ENCODE results near the gene CCNDBP1. TPM values are rescaled to one million over a fixed set of nuclear protein-coding genes. Genes with fewer than 3 reads are reported as not detected.
A peak's percentile ranks its signal among the peaks of the same experiment; 100 is the strongest.
"Not testable (repeated sequence)": the region's sequence is repeated elsewhere in the genome, so short reads cannot be mapped to it uniquely, and the experiment has no call there.

Gene CCNDBP1
- total RNA-seq, 1 donor from 2014 or later, result 37.0 TPM

- peaks cover 17% of the 10 kb centered on the region for H3K36me3 Mint-ChIP-seq (ENCODE audit: low read depth, unreplicated experiment)
- peaks cover 19% of the 10 kb centered on the region for H3K4me1 Mint-ChIP-seq (ENCODE audit: low read depth, unreplicated experiment)
- peak overlapping the region; percentile 45 for H3K4me2 ChIP-seq (ENCODE audit: low read length)
- H3K4me1 ChIP-seq (ENCODE audit: insufficient read depth, low read length), result peaks cover 22% of the 10 kb centered on the region
- FAIRE-seq (no peak), DNase-seq (ENCODE audit: low read depth) (peak; percentile 77)
- TF ChIP-seq CTCF (IDR thresholded peaks at IDR 0.05; ENCODE audit: insufficient read depth, low read depth, low read length) (no peak), EZH2 (IDR thresholded peaks at IDR 0.05; ENCODE audit: insufficient read depth, low read length) (no peak)
- no peaks in the 10 kb centered on the region for H3K27me3 ChIP-seq (ENCODE audit: insufficient read depth, low read length)
- H3K27me3 Mint-ChIP-seq (ENCODE audit: low read depth, unreplicated experiment), result no peaks in the 10 kb centered on the region
- H3K36me3 ChIP-seq (ENCODE audit: insufficient read depth, low read length), result peaks cover 2% of the 10 kb centered on the region
- H3K27ac Mint-ChIP-seq (ENCODE audit: unreplicated experiment), result peak overlapping the region; percentile 69
- H2AFZ ChIP-seq (ENCODE audit: low read depth, low read length), result no peak overlapping the region
- no peaks in the 10 kb centered on the region for H3K9me3 ChIP-seq (ENCODE audit: insufficient read depth, low read depth, low read length)
- H4K20me1 ChIP-seq (ENCODE audit: insufficient read depth, low read length), result no peaks in the 10 kb centered on the region
- H3K4me3 ChIP-seq (ENCODE audit: insufficient read depth, low read depth, low read length), result no peak overlapping the region
- H3K4me3 Mint-ChIP-seq (ENCODE audit: unreplicated experiment), result no peak overlapping the region
- no peaks in the 10 kb centered on the region for H3K79me2 ChIP-seq (ENCODE audit: insufficient read depth, low read length)
- peaks cover 7% of the 10 kb centered on the region for H3K9me3 Mint-ChIP-seq (ENCODE audit: unreplicated experiment)
- H3K27ac ChIP-seq (ENCODE audit: low read depth, low read length), result no peak overlapping the region
- no peak overlapping the region for H3K9ac ChIP-seq (ENCODE audit: low read length)
Observed at GRCh38 chr15:43168192-43169107, 16.8 kb upstream of the CCNDBP1 start.

DNA sequence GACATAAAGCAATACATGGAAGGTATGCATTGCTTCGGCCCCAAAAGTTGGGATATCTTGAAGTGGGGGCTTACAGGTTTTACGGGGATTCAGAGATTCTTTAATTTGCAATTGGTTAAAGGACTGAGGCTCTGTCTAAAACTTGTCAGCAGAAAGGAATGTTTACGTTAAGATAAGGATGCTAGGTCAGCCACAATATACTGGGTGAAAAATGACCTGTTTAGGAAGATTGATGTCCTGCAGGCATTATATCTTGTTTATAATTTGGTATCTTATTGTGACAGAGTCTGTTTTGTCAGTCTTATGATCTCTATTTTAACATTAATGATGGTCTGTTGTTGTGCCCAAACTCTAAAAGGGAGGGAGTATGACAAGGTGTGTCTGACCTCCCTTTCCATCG, 15.3 kb upstream of the CCNDBP1 start:
- no peaks in the 10 kb centered on the region for H3K79me2 ChIP-seq (ENCODE audit: insufficient read depth, low read length)
- H3K9me3 Mint-ChIP-seq (ENCODE audit: unreplicated experiment), result peaks cover 7% of the 10 kb centered on the region
- no peak overlapping the region for H3K4me3 Mint-ChIP-seq (ENCODE audit: unreplicated experiment)
- no peak overlapping the region for H3K4me3 ChIP-seq (ENCODE audit: insufficient read depth, low read depth, low read length)
- H3K27ac Mint-ChIP-seq (ENCODE audit: unreplicated experiment), result no peak overlapping the region
- no peaks in the 10 kb centered on the region for H4K20me1 ChIP-seq (ENCODE audit: insufficient read depth, low read length)
- no peak overlapping the region for H2AFZ ChIP-seq (ENCODE audit: low read depth, low read length)
- H3K36me3 ChIP-seq (ENCODE audit: insufficient read depth, low read length), result no peaks in the 10 kb centered on the region
- peaks cover 19% of the 10 kb centered on the region for H3K36me3 Mint-ChIP-seq (ENCODE audit: low read depth, unreplicated experiment)
- H3K4me2 ChIP-seq (ENCODE audit: low read length), result peak overlapping the region; percentile 50
- DNase-seq (ENCODE audit: low read depth) (peak; percentile 37), FAIRE-seq (no peak)
- H3K9ac ChIP-seq (ENCODE audit: low read length), result no peak overlapping the region
- no peaks in the 10 kb centered on the region for H3K9me3 ChIP-seq (ENCODE audit: insufficient read depth, low read depth, low read length)
- TF ChIP-seq EZH2 (IDR thresholded peaks at IDR 0.05; ENCODE audit: insufficient read depth, low read length) (no peak), CTCF (IDR thresholded peaks at IDR 0.05; ENCODE audit: insufficient read depth, low read depth, low read length) (no peak)
- no peak overlapping the region for H3K27ac ChIP-seq (ENCODE audit: low read depth, low read length)
- no peaks in the 10 kb centered on the region for H3K27me3 Mint-ChIP-seq (ENCODE audit: low read depth, unreplicated experiment)
- H3K4me1 ChIP-seq (ENCODE audit: insufficient read depth, low read length), result peaks cover 22% of the 10 kb centered on the region
- H3K4me1 Mint-ChIP-seq (ENCODE audit: low read depth, unreplicated experiment), result peaks cover 19% of the 10 kb centered on the region
- no peaks in the 10 kb centered on the region for H3K27me3 ChIP-seq (ENCODE audit: insufficient read depth, low read length)

GRCh38 chr15:43175656-43176309, 9.4 kb upstream of the CCNDBP1 start:
- H3K4me3 Mint-ChIP-seq (ENCODE audit: unreplicated experiment); H3K27ac Mint-ChIP-seq (ENCODE audit: unreplicated experiment): not testable (repeated sequence)

GRCh38 chr15:43177147-43177546, 8.1 kb upstream of the CCNDBP1 start:
- not testable (repeated sequence) for H3K4me2 ChIP-seq (ENCODE audit: low read length); H3K27me3 ChIP-seq (ENCODE audit: insufficient read depth, low read length); H3K4me1 ChIP-seq (ENCODE audit: insufficient read depth, low read length); H3K9ac ChIP-seq (ENCODE audit: low read length); DNase-seq (ENCODE audit: low read depth); H3K27ac Mint-ChIP-seq (ENCODE audit: unreplicated experiment); H3K4me3 Mint-ChIP-seq (ENCODE audit: unreplicated experiment); H3K36me3 ChIP-seq (ENCODE audit: insufficient read depth, low read length); H3K27ac ChIP-seq (ENCODE audit: low read depth, low read length); H3K79me2 ChIP-seq (ENCODE audit: insufficient read depth, low read length); H3K4me3 ChIP-seq (ENCODE audit: insufficient read depth, low read depth, low read length); H3K4me1 Mint-ChIP-seq (ENCODE audit: low read depth, unreplicated experiment); H3K9me3 ChIP-seq (ENCODE audit: insufficient read depth, low read depth, low read length); H2AFZ ChIP-seq (ENCODE audit: low read depth, low read length); H4K20me1 ChIP-seq (ENCODE audit: insufficient read depth, low read length); H3K27me3 Mint-ChIP-seq (ENCODE audit: low read depth, unreplicated experiment); FAIRE-seq
- peaks cover 22% of the 10 kb centered on the region for H3K36me3 Mint-ChIP-seq (ENCODE audit: low read depth, unreplicated experiment)
- H3K9me3 Mint-ChIP-seq (ENCODE audit: unreplicated experiment), result peaks cover 12% of the 10 kb centered on the region

More at GRCh38 chr15:43175656-43176309, 9.4 kb upstream of the CCNDBP1 start:
- DNase-seq (ENCODE audit: low read depth); FAIRE-seq; H3K4me3 ChIP-seq (ENCODE audit: insufficient read depth, low read depth, low read length); H3K27me3 Mint-ChIP-seq (ENCODE audit: low read depth, unreplicated experiment); H3K4me1 ChIP-seq (ENCODE audit: insufficient read depth, low read length); H3K27ac ChIP-seq (ENCODE audit: low read depth, low read length); H3K4me1 Mint-ChIP-seq (ENCODE audit: low read depth, unreplicated experiment); H3K9me3 ChIP-seq (ENCODE audit: insufficient read depth, low read depth, low read length); H3K79me2 ChIP-seq (ENCODE audit: insufficient read depth, low read length); H3K9ac ChIP-seq (ENCODE audit: low read length); H2AFZ ChIP-seq (ENCODE audit: low read depth, low read length); H3K27me3 ChIP-seq (ENCODE audit: insufficient read depth, low read length); H3K4me2 ChIP-seq (ENCODE audit: low read length); H3K36me3 ChIP-seq (ENCODE audit: insufficient read depth, low read length); H4K20me1 ChIP-seq (ENCODE audit: insufficient read depth, low read length): not testable (repeated sequence)
- peaks cover 12% of the 10 kb centered on the region for H3K9me3 Mint-ChIP-seq (ENCODE audit: unreplicated experiment)
- H3K36me3 Mint-ChIP-seq (ENCODE audit: low read depth, unreplicated experiment), result peaks cover 22% of the 10 kb centered on the region
